ENCODE data around the gene KCTD4.
"Not testable (repeated sequence)": the region's sequence is repeated elsewhere in the genome, so short reads cannot be mapped to it uniquely, and the experiment has no call there.

The KCTD4 gene

GRCh38 chr13:45200701-45201232 lies at the start of gene KCTD4:
TSS of gene KCTD4 (minus strand) at chr13:45201045. CDS start at chr13:45194567, 6,478 bp downstream.
- FAIRE-seq (no peak), DNase-seq (ENCODE audit: extremely low spot score, insufficient read length, low read depth) (no peak)

GRCh38 chr13:45249662-45250061 lies 48.8 kb upstream of the KCTD4 start:
- FAIRE-seq = no peak

DNA sequence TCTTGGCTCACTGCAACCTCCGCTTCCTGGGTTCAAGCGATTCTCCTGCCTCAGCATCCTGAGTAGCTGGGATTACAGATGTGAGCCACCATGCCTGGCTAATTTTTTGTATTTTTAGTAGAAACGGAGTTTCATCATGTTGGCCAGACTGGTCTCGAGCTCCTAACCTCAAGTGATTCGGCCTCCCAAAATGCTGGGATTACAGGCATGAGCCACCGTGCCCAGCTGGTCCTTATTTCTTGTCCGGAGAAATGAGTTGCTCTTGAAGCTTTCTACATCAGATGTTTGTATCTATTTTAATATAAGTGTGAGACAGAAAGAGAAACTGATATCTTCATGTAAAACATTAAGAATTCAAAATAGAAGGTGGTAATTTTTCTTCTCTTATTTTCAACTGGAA lies 43.9 kb upstream of the KCTD4 start:
- not testable (repeated sequence) for DNase-seq (ENCODE audit: extremely low spot score, insufficient read length, low read depth); FAIRE-seq

More at GRCh38 chr13:45249662-45250061, 48.8 kb upstream of the KCTD4 start:
- DNase-seq (ENCODE audit: extremely low spot score, insufficient read length, low read depth) = no peak

GRCh38 chr13:45243077-45243476 lies 42.2 kb upstream of the KCTD4 start:
- DNase-seq (ENCODE audit: extremely low spot score, insufficient read length, low read depth) (no peak), FAIRE-seq (peak; percentile 33)

DNA sequence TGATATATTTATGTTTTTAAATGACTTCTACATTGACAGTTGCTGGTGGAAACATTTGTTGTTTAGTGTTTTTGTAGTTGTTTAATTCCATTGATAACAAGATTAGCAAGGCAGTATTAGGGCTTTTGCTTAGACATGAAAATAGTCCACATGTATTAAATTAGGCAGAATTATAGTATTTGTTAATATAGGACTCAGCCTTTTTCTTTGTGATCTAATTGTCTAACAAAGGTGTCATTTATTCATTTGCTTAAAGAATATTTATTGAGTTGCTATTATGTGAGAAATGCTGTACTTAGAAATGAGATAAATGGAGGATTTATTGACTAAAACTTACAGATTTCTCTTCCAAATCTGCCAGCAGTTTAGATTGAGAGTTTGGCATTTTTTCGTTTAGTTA lies 41.7 kb upstream of the KCTD4 start:
- no peak for DNase-seq (ENCODE audit: extremely low spot score, insufficient read length, low read depth)
- FAIRE-seq = no peak

- no peak for FAIRE-seq
- no peak for DNase-seq (ENCODE audit: extremely low spot score, insufficient read length, low read depth)
Measured at GRCh38 chr13:45242070-45242469, 41.2 kb upstream of the KCTD4 start.

DNA sequence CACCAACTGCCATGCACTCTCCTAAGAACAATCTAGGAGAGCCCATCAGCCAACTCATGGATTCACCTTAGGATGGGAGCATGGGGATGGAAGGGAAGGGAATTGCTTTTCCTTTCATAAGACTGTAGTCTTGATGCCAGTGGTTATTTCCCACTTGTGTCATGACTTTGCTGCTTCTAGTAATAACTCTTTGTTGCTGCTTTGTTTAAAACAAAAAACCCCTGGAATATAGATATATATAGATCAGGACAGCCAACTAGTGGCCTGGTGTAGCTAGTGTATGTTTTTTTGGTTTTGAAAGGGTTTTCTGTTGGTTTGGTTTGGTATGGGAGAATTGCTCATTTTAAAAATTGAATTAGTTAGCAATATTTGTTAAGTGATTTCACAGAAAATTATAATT lies 39.3 kb upstream of the KCTD4 start:
- FAIRE-seq (no peak), DNase-seq (ENCODE audit: extremely low spot score, insufficient read length, low read depth) (no peak)

GRCh38 chr13:45238945-45239795 lies 38.3 kb upstream of the KCTD4 start:
- FAIRE-seq = no peak

GRCh38 chr13:45232591-45232990 lies 31.7 kb upstream of the KCTD4 start:
- FAIRE-seq (no peak), DNase-seq (ENCODE audit: extremely low spot score, insufficient read length, low read depth) (no peak)

More at GRCh38 chr13:45238945-45239795, 38.3 kb upstream of the KCTD4 start:
- no peak for DNase-seq (ENCODE audit: extremely low spot score, insufficient read length, low read depth)

DNA sequence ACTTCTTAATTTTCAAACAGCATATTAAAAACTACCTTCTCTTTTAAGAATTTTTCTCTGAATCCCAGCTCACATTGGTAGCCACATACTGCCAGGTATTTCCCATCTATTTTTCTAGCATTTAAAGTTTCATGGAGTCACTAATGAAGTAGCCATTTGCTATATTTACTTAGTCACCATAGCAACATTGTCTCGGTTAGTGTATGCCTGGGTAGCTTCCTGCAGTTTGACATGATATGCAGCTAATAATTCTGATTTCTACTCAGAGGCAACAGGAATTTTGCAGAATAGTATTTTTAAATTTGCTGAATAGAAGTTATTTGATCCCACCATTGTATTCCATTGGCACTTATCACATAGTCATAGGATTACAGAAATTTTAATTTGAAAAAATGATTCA lies 30.9 kb upstream of the KCTD4 start:
- FAIRE-seq (no peak), DNase-seq (ENCODE audit: extremely low spot score, insufficient read length, low read depth) (no peak)

- DNase-seq (ENCODE audit: extremely low spot score, insufficient read length, low read depth) (no peak), FAIRE-seq (no peak)
Measured at GRCh38 chr13:45231305-45231704, 30.5 kb upstream of the KCTD4 start.

- no peak for FAIRE-seq
- DNase-seq (ENCODE audit: extremely low spot score, insufficient read length, low read depth) = no peak
Measured at GRCh38 chr13:45229172-45229571, 28.3 kb upstream of the KCTD4 start.

DNA sequence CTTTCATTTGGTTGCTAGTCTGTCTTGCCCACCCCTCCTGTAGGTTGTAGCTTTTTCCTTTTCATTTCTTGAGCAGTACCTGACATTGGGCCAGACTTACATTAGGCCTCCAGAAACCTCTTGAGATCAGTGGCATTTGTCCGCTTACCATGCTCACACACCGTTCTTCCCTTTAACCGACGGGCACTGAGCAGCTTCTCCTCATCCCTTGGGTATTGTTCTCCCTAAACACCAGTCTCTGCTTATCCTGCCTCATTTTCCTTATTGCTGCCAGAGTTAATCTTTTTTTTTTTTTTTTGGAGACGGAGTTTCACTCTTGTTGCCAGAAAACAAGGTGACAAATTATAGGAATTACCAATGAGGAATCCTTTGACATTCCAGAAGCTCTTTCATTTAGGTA lies 27.2 kb upstream of the KCTD4 start:
- FAIRE-seq (no peak), DNase-seq (ENCODE audit: extremely low spot score, insufficient read length, low read depth) (no peak)

DNA sequence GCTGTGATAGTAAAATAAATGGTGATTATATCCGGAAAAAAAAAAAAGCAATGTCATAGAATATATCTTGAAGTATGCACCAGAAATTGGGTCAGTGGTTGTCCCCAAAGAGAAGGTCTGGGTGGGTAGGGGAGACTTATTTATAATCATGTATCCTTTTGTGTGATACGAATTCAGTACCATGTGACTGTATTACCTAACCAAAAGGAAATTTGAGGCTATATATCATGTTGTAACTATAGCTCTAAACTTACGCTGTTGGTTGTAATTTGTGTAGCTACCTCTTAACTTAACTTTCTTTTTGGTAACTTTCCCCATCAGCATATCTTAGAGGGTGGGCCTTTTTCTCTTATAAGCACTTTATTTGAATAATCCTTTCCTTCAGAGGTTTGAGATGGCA lies 25.2 kb upstream of the KCTD4 start:
- no peak for FAIRE-seq
- DNase-seq (ENCODE audit: extremely low spot score, insufficient read length, low read depth) = no peak

- no peak for DNase-seq (ENCODE audit: extremely low spot score, insufficient read length, low read depth)
- FAIRE-seq = no peak
Measured at GRCh38 chr13:45225370-45225769, 24.5 kb upstream of the KCTD4 start.

DNA sequence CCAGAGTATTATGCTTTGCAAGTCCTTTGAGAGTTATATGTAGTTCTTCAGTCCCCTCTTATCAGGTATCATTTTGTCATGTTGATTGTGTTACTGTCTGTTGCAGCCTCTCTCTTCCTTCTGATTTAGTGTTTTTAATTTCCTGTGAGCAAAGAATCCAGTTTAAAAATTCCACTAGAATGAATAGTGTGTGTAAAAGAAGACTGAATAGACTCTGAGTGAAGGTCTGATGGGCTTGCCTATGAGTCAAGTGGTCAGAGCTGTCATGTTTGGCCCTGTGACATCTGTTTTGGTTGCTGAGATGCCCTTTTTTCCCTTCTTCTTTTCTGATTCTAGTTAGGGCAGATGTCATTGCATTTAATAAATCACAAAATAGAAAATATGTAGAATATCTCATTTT lies 23.3 kb upstream of the KCTD4 start:
- DNase-seq (ENCODE audit: extremely low spot score, insufficient read length, low read depth) (no peak), FAIRE-seq (no peak)

DNA sequence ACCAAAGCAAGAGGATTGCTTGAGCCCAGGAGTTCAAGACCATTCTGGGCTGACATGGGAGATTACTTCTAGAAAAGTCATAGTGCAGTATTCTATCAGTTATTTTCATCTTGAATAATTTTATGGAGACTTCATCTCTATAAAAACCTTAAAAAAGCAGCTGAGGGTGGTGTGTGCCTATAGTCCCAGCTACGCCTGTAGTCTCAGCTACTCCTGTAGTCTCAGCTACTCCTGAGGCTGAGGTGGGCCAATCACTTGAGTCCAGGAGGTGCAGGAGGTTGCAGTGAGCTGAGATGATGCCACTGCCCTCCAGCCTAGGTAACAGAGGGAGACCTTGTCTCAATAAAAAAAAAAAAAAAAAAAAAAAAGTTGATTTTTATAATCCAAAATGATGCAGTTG lies 22.1 kb upstream of the KCTD4 start:
- DNase-seq (ENCODE audit: extremely low spot score, insufficient read length, low read depth) = no peak
- FAIRE-seq = no peak

GRCh38 chr13:45222516-45222915 lies 21.7 kb upstream of the KCTD4 start:
- no peak for FAIRE-seq
- no peak for DNase-seq (ENCODE audit: extremely low spot score, insufficient read length, low read depth)

- DNase-seq (ENCODE audit: extremely low spot score, insufficient read length, low read depth) (no peak), FAIRE-seq (no peak)
Measured at GRCh38 chr13:45220403-45220802, 19.6 kb upstream of the KCTD4 start.

- DNase-seq (ENCODE audit: extremely low spot score, insufficient read length, low read depth) (no peak), FAIRE-seq (peak; percentile 36)
Measured at GRCh38 chr13:45219938-45220375, 19.1 kb upstream of the KCTD4 start.

- DNase-seq (ENCODE audit: extremely low spot score, insufficient read length, low read depth) (no peak), FAIRE-seq (peak; percentile 21)
Measured at GRCh38 chr13:45219123-45219891, 18.5 kb upstream of the KCTD4 start.

Data from GM18507 (cell line).